ENCODE data around the gene SPACA7. TPM values are rescaled to one million over a fixed set of nuclear protein-coding genes. Genes with fewer than 3 reads are reported as not detected.

SPACA7 gene
- total and polyA plus RNA-seq, 10 of the 15 experiments (the other 5 are each of a cell fraction or from before 2014, with no cell fraction given): not detected

GRCh38 chr13:112328936-112329335 lies 47.2 kb upstream of the SPACA7 start:
- SMC1A ChIA-PET (ENCODE audit: uncharacterized antibody, unreplicated experiment): no interaction called here
- in situ Hi-C loops (cut with MboI): no loop called here
- TF ChIP-seq SMC3 (IDR thresholded peaks at IDR 0.05; ENCODE audit: borderline replicate concordance, low read length): no peak
- TF ChIP-seq TCF3 (IDR thresholded peaks at IDR 0.05; ENCODE audit: borderline replicate concordance, insufficient read depth, low read depth, low read length): no peak
- no peak for TF ChIP-seq ZZZ3 (IDR thresholded peaks at IDR 0.05; ENCODE audit: control insufficient read depth, insufficient read length, low read depth)
- TF ChIP-seq NFIC (IDR thresholded peaks at IDR 0.05; ENCODE audit: low read depth, low read length): no peak
- no peak for TF ChIP-seq JUND (IDR thresholded peaks at IDR 0.05; ENCODE audit: low read depth, low read length)
- no peak for TF ChIP-seq SMAD1 (IDR thresholded peaks at IDR 0.05; ENCODE audit: low read depth, partially characterized antibody)
- no peak for TF ChIP-seq IKZF1 (conservative IDR thresholded peaks at IDR 0.05)
- TF ChIP-seq MAX (IDR thresholded peaks at IDR 0.05; ENCODE audit: low read depth, low read length): no peak
- TF ChIP-seq KAT2A (conservative IDR thresholded peaks at IDR 0.05; ENCODE audit: control insufficient read depth, low read depth, low read length): no peak
- TF ChIP-seq ELK1 (IDR thresholded peaks at IDR 0.05; ENCODE audit: low read depth, low read length): no peak
- TF ChIP-seq HDGF (IDR thresholded peaks at IDR 0.05): no peak
- no peak for TF ChIP-seq POLR2A (IDR thresholded peaks at IDR 0.05; ENCODE audit: low read depth, low read length)
- no peak for TF ChIP-seq MTA3 (IDR thresholded peaks at IDR 0.05; ENCODE audit: borderline replicate concordance, low read length)
- TF ChIP-seq ZNF384 (IDR thresholded peaks at IDR 0.05; ENCODE audit: borderline replicate concordance, low read depth, low read length): no peak
- TF ChIP-seq E4F1 (IDR thresholded peaks at IDR 0.05; ENCODE audit: borderline replicate concordance, partially characterized antibody): no peak
- TF ChIP-seq RAD51 (IDR thresholded peaks at IDR 0.05): no peak
- TF ChIP-seq KDM1A (IDR thresholded peaks at IDR 0.05; ENCODE audit: borderline replicate concordance): no peak
- no peak for TF ChIP-seq NBN (IDR thresholded peaks at IDR 0.05)
- no peak for TF ChIP-seq BHLHE40 (IDR thresholded peaks at IDR 0.05; ENCODE audit: borderline replicate concordance in 1 of 2, low read depth in 2 of 2, low read length in 1 of 2)
- TF ChIP-seq NR2C1 (IDR thresholded peaks at IDR 0.05): no peak

More at GRCh38 chr13:112328936-112329335, 47.2 kb upstream of the SPACA7 start:
- ChIA-PET RAD21 (ENCODE audit: unreplicated experiment) (no interaction called here), CTCF (no interaction called here), POLR2A (no interaction called here)
- no TSS peak for BruUV-seq (replicated peaks)
- Histone ChIP-seq H3K79me2 (ENCODE audit: control insufficient read depth, insufficient read depth, low read length) (no peaks in the 10 kb centered on the region), H2AFZ (ENCODE audit: control insufficient read depth, low read depth, low read length) (no peak overlapping the region), H3K27ac (ENCODE audit: control insufficient read depth, insufficient read depth) (no peak overlapping the region), H3K4me3 (no peak overlapping the region), H3K36me3 (ENCODE audit: control insufficient read depth in 2 of 2, insufficient read depth in 2 of 2, low read length in 1 of 2) (no peaks in the 10 kb centered on the region), H3K4me1 (ENCODE audit: control insufficient read depth, insufficient read depth, low read length) (no peaks in the 10 kb centered on the region), H3K27me3 (replicated peaks in 1 of 2; ENCODE audit: control insufficient read depth in 2 of 2, insufficient read depth in 2 of 2, low read length in 1 of 2) (no peaks in the 10 kb centered on the region), H4K20me1 (ENCODE audit: control insufficient read depth, insufficient read depth) (no peaks in the 10 kb centered on the region), H3K4me2 (ENCODE audit: control insufficient read depth, insufficient read depth) (no peak overlapping the region), H3K9me3 (replicated peaks; ENCODE audit: control insufficient read depth, insufficient read depth, low read length) (no peaks in the 10 kb centered on the region; the same call in 2 of the 3 replicates), H3K9ac (ENCODE audit: control insufficient read depth, insufficient read depth, low read length) (no peak overlapping the region)
- intact Hi-C loops (cut with micrococcal nuclease; ENCODE audit: unreplicated experiment): no loop called here
- ATAC-seq (no peak), DNase-seq (ENCODE audit: low read depth, low spot score) (no peak), FAIRE-seq (no peak)
- WGBS (ENCODE audit: insufficient coverage, insufficient replicate concordance, low lambda C conversion rate, missing lambda C conversion rate): 34% methylated on average over 7 of the region's 7 CpGs
